ACC112 (cell line): ENCODE results near the gene TEC.

Experiments used
- H2AFZ ChIP-seq: fragments of 200-600 bp; sonication (generic); one replicate; pipeline ENCODE4 v1.6.0; 2017; ENCODE audit warnings: antibody characterized with exemption, low read length; ENCODE audit not compliant: unreplicated experiment
- H3K27ac ChIP-seq: fragments of 200-600 bp; sonication (generic); 2 replicates; pipeline ENCODE4 v1.5.1; 2014; ENCODE audit warnings: low read depth, mild to moderate bottlenecking, antibody characterized with exemption, low read length, moderate library complexity
- H3K27me3 ChIP-seq: fragments of 200-600 bp; sonication (generic); 2 replicates; pipeline ENCODE4 v1.6.1; 2014; ENCODE audit warnings: mild to moderate bottlenecking, antibody characterized with exemption, low read length, moderate library complexity, mixed read lengths; ENCODE audit not compliant: insufficient read depth
- H3K36me3 ChIP-seq: fragments of 200-600 bp; sonication (generic); 2 replicates; pipeline ENCODE4 v1.6.1; 2016; ENCODE audit warnings: mild to moderate bottlenecking, antibody characterized with exemption, low read length, moderate library complexity, mixed read lengths; ENCODE audit not compliant: insufficient read depth
- H3K4me1 ChIP-seq: fragments of 200-600 bp; sonication (generic); one replicate; pipeline ENCODE4 v1.6.1; 2016; ENCODE audit warnings: low read length, mixed read lengths; ENCODE audit not compliant: insufficient read depth, unreplicated experiment, control insufficient read depth
- H3K4me3 ChIP-seq: fragments of 200-600 bp; sonication (generic); 2 replicates; pipeline ENCODE4 v1.5.1; 2014; ENCODE audit warnings: mild to moderate bottlenecking, low read depth, low read length
- H3K79me2 ChIP-seq: fragments of 200-600 bp; sonication (generic); one replicate; pipeline ENCODE4 v1.6.0; 2016; ENCODE audit warnings: low read length; ENCODE audit not compliant: control insufficient read depth, unreplicated experiment, insufficient read depth

TEC gene

DNA sequence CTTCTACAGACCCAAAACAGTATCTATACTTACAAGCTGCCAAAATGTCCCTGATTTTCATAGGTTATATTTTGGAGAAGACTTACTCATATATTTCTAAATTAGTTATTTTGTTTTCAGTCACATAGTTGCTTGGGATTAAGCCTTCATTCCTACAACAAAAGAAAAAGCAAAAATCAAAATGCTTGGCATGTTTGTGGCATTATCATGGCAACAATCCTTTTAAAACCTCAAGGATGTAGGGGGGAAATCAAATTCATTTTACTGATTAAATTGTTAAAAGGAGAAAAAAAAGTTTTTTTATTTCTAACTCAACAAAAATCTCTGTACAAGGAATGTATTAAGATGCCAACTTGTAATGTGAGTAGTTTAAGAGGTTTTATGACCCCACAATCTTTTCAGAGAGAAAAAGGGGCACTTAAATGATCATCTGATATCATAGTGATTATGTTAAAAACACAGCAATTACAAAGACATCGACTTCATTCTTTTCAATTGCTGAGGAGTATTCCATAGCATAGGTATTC lies 159.1 kb downstream of the TEC start:
- Histone ChIP-seq H3K36me3 (no peaks in the 10 kb centered on the region), H3K27me3 (no peaks in the 10 kb centered on the region), H3K79me2 (no peaks in the 10 kb centered on the region), H2AFZ (no peak overlapping the region), H3K27ac (no peak overlapping the region), H3K4me3 (no peak overlapping the region), H3K4me1 (peaks cover 11% of the 10 kb centered on the region)

DNA sequence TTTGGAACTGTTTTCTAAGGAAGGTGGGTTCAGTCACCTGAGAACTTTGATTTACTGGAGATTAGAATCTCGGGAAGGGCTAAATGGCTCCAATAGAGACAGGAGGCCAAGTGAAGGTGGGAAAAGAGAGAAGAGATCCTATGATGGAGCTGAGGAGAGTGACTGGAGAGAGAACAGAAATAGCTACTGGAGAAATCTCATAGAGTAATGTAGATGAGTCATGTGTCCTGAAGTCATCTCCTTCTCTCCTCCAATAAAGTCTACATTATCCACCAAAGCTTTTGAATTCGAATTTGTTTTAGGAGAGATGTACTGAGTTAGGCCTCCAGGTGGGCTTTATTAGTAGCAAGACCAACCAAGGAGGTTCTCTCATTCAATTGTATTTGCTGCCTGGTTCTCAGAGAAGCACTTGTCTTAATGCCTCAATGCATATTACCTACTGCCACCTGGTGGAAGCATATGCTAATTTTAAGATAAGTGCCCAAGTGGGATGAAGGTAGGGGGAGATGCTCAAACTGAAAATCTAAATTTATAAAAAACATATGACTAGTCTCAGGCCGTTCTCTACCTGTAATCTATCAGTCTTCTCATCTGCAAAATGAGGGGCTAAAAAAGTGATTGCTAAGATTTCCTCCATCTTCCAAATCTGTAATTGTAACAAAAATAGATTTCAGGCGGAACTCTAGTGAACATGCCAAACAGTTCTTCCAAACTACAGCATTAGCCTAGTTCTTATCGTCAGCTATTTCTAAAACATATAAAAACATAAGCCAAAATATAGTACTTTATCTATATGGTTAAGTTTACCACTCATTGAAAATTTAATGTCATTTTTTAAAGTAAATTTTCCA lies 160.0 kb downstream of the TEC start:
- Histone ChIP-seq H3K4me3 (no peak overlapping the region), H3K79me2 (no peaks in the 10 kb centered on the region), H2AFZ (no peak overlapping the region), H3K36me3 (no peaks in the 10 kb centered on the region), H3K27ac (no peak overlapping the region), H3K4me1 (peaks cover 11% of the 10 kb centered on the region), H3K27me3 (no peaks in the 10 kb centered on the region)

DNA sequence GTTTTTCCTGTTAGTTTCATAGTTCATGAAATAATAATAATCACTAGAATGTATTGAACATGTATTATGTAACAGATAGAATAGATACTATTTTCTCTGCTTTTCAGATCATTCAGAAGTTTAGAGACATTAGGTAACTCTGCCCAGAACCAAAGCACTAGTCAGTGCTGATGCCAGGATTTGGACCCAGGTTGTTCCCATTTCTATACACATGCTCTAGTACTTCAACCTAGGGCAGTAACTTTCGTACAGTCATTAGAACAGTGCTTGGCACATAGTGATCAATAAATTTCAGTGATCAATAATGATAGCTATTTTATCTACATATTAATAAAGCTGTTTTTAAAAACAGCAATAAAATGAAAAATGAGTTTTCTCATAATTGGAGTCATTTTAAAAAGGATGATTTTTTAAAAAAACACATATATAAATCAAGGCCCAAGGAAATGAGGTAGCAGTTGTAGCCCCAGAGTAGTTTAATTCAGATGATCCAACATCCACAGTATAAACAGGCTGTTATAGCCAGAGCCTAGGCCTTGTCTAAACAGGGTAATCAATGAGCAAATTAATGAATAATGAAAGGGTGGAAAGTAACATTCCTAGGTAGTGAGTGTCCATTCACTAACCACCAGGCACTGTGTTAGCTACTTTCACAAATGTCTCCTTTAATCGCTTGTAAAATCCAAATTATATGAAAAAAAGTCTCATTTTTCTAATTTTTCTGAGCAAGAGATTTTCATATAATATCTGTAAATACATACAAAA lies 161.1 kb downstream of the TEC start:
- no peaks in the 10 kb centered on the region for H3K36me3 ChIP-seq
- no peak overlapping the region for H3K27ac ChIP-seq
- H2AFZ ChIP-seq = no peak overlapping the region
- H3K27me3 ChIP-seq = no peaks in the 10 kb centered on the region
- H3K4me3 ChIP-seq = no peak overlapping the region
- peaks cover 11% of the 10 kb centered on the region for H3K4me1 ChIP-seq
- H3K79me2 ChIP-seq = no peaks in the 10 kb centered on the region

DNA sequence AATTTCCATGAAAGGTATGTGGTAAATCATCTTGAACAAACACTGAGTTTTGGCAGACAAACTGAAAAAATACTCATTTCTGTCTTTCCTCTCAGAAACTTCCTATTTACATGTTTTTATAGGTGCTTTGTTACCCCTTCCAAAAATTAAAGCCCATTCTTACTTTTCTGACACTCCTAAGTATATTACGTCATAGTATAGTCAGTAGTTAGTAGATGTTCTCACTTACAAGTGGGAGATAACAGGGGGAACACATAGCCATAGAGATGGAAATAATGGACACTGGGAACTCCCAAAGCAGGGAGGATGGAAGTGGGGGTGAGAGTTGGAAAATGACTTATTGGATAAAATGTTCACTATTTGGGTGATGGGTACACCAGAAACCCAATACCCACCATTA lies 164.4 kb downstream of the TEC start:
- Histone ChIP-seq H3K4me3 (no peak overlapping the region), H2AFZ (no peak overlapping the region), H3K27ac (no peak overlapping the region), H3K4me1 (peaks cover 6% of the 10 kb centered on the region), H3K27me3 (no peaks in the 10 kb centered on the region), H3K79me2 (no peaks in the 10 kb centered on the region), H3K36me3 (no peaks in the 10 kb centered on the region)

DNA sequence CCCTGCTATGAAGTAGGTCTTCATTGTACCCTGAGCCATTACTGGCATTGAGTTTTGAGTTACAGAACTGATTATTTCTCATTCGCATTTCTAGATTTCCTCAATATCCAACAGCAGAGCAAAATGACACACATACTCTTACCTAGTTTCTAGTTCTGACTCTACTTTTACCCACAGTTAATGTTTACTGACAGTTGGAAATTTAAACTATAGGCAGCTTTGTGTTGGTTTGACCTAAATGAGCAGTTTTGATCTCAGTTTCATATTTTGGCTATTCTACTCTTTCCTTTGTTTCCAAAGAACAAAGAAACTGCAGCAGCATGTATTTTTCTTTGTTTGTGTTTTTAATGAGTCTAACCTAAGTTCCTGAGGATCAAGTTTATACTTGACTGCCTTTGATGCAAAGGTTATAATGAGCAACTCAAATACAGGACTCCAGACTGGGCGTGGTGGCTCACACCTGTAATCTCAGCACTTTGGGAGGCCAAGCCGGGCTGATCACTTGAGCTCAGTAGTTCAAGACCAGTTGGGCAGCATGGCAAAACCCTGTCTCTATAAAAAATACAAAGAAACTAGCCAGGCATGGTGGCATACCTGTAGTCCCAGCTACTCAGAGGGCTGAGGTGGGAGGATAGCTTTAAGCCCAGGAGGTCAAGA lies 166.0 kb downstream of the TEC start:
- H3K36me3 ChIP-seq = no peaks in the 10 kb centered on the region
- H2AFZ ChIP-seq = no peak overlapping the region
- no peaks in the 10 kb centered on the region for H3K4me1 ChIP-seq
- H3K27ac ChIP-seq = no peak overlapping the region
- H3K79me2 ChIP-seq = no peaks in the 10 kb centered on the region
- no peak overlapping the region for H3K4me3 ChIP-seq
- H3K27me3 ChIP-seq = no peaks in the 10 kb centered on the region

DNA sequence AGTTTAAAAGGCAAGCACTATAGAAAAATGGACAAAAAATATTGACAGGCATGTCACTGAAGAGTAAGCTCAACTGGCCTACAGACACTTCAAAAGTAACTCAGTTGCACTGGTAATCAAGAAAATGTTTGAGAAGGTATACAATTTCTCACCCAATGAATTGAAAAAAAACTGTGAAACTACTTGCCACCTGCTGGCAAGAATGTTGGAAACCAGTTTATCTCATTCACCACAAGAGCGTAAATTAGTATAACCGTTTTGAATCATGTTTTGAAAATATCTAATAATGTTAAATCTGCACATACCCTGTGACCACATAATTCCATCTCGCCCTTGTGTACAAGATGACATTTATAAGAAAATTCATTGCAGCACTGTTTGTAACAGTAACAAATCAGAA lies 167.3 kb downstream of the TEC start:
- H3K27me3 ChIP-seq = no peaks in the 10 kb centered on the region
- H3K4me3 ChIP-seq = no peak overlapping the region
- H3K27ac ChIP-seq = no peak overlapping the region
- H3K79me2 ChIP-seq = no peaks in the 10 kb centered on the region
- H2AFZ ChIP-seq = no peak overlapping the region
- H3K36me3 ChIP-seq = no peaks in the 10 kb centered on the region
- H3K4me1 ChIP-seq = no peaks in the 10 kb centered on the region

DNA sequence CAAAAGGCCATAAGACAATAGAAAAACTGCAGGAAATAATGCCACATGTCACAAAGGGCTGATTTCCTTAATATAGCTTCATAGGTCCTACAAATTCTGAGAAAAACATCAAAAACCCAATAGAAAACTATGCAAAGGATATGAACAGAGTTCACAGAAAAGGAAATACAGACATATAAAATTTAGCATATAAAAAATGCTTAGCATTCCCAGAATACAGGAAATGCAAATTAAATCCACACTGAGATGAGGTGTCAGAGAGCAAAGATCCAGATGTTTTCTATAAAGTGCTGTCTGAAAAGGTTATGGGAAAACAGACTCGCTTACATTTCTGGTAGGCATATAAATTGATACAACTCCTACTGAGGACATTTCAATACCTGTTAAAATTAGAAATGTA lies 169.4 kb downstream of the TEC start:
- Histone ChIP-seq H2AFZ (no peak overlapping the region), H3K27ac (no peak overlapping the region), H3K4me1 (no peaks in the 10 kb centered on the region), H3K79me2 (no peaks in the 10 kb centered on the region), H3K36me3 (no peaks in the 10 kb centered on the region), H3K4me3 (no peak overlapping the region), H3K27me3 (no peaks in the 10 kb centered on the region)

DNA sequence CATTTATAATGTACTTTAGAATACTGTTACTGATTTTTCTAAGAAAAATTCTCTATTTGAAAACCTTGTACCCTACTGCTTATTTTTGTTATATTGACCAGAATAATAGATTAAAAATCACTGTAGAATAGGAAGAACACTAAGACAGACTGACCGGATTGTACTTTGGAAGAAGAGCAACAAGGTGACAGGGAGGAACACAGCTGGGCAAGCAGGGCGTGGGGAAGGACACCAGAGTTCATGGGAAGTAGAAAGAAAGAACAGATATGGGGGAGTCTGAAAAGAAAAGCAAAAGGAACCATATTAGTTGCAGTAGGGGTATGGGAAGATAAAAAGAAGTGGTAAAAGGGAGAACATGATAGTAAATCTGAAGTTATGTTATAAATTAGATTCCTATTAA lies 174.2 kb downstream of the TEC start:
- H3K36me3 ChIP-seq = no peaks in the 10 kb centered on the region
- H3K4me1 ChIP-seq = peaks cover 12% of the 10 kb centered on the region
- no peak overlapping the region for H3K4me3 ChIP-seq
- H3K27ac ChIP-seq = no peak overlapping the region
- H3K27me3 ChIP-seq = no peaks in the 10 kb centered on the region
- no peak overlapping the region for H2AFZ ChIP-seq
- no peaks in the 10 kb centered on the region for H3K79me2 ChIP-seq

DNA sequence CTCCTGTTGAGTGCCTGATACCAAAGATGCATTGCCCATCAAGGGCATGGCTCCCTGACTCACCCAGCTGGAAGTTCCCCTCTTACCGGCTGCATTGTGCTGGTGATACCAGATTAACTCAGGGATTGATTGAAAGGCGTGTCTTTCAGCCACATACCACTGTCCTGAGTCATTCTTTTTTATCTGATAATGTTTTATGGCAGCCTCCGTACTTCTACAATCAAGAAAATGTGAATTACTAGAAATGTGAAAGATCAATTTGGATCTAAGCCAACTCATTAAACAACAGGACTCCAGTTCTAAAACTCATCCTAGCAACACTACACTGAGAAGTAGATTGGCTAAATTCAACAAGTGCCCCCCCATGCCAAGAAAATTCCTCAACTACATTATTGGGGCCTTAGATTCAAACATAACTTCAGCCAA lies 175.6 kb downstream of the TEC start:
- Histone ChIP-seq H2AFZ (no peak overlapping the region), H3K27ac (no peak overlapping the region), H3K4me1 (peaks cover 12% of the 10 kb centered on the region)

DNA sequence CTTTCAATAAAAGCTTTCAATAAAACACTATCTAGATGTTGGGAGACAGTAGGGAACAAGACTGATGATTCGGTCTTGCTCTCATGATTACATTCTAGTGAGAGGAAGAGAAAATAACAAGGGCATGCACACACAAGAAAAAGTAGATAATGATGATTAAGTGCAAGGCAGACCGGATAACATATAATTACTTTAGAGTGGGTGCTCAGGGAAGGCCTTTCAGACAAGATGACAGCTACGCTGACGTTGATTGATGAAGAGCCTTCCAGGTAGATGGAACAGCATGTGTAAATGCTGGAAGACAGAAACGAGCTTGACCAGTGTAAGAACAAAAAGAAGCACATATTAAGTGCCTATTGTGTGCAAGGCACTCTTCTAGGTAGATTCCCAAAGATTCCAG lies 179.0 kb downstream of the TEC start:
- Histone ChIP-seq H3K27me3 (no peaks in the 10 kb centered on the region), H2AFZ (no peak overlapping the region), H3K36me3 (no peaks in the 10 kb centered on the region), H3K79me2 (no peaks in the 10 kb centered on the region), H3K4me3 (no peak overlapping the region), H3K4me1 (peaks cover 12% of the 10 kb centered on the region), H3K27ac (no peak overlapping the region)

More for the DNA sequence above, 175.6 kb downstream of the TEC start:
- Histone ChIP-seq H3K27me3 (no peaks in the 10 kb centered on the region), H3K79me2 (no peaks in the 10 kb centered on the region), H3K4me3 (no peak overlapping the region), H3K36me3 (no peaks in the 10 kb centered on the region)
